Measurements from ENCODE around the gene SLC25A11.

Gene SLC25A11

DNA sequence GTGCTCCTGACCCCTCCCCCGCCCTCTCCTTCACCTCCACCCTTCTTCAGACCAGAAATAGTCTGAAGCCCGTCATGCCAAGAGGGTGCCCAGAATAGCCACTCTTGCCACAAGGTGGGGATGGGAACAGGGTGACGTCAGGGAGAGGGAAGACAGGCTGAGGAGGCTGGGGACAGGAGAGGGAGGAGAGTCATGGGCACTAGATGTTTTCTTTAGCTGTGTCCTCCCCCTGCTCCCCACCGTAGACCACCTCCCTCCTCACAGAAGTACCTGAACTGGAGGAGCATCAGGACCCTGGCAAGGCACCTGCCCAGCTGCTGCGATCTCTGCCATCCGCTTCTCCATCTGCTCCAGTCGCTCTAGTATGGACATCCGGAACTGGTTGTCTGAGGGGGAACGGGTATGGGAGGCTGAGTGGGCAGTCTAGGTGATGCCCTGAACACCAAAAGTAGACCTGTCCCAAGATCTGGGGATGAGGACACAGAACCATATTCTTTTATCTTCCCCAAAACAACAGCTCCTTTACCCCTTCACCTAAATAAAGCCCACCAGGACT lies 34.3 kb upstream of the SLC25A11 start:
- H3K36me3 ChIP-seq (replicated peaks; ENCODE audit: low read depth, low read length): peaks cover 17% of the 10 kb centered on the region

GRCh38 chr17:4973256-4974114 lies 33.6 kb upstream of the SLC25A11 start:
- H3K36me3 ChIP-seq (replicated peaks; ENCODE audit: low read depth, low read length): peaks cover 20% of the 10 kb centered on the region

More for the DNA sequence above, 34.3 kb upstream of the SLC25A11 start:
- H3K9ac ChIP-seq (ENCODE audit: low read length): no peak overlapping the region
- no peak overlapping the region for H3K4me2 ChIP-seq (ENCODE audit: low read length)
- no peaks in the 10 kb centered on the region for H3K9me3 ChIP-seq (ENCODE audit: insufficient read depth, low read length)
- no peak overlapping the region for H3K4me3 ChIP-seq (ENCODE audit: low read length)
- H4K20me1 ChIP-seq (ENCODE audit: insufficient read depth, low read length): no peaks in the 10 kb centered on the region
- H3K27ac ChIP-seq (ENCODE audit: low read length): no peak overlapping the region
- TF ChIP-seq, protein P1, sequence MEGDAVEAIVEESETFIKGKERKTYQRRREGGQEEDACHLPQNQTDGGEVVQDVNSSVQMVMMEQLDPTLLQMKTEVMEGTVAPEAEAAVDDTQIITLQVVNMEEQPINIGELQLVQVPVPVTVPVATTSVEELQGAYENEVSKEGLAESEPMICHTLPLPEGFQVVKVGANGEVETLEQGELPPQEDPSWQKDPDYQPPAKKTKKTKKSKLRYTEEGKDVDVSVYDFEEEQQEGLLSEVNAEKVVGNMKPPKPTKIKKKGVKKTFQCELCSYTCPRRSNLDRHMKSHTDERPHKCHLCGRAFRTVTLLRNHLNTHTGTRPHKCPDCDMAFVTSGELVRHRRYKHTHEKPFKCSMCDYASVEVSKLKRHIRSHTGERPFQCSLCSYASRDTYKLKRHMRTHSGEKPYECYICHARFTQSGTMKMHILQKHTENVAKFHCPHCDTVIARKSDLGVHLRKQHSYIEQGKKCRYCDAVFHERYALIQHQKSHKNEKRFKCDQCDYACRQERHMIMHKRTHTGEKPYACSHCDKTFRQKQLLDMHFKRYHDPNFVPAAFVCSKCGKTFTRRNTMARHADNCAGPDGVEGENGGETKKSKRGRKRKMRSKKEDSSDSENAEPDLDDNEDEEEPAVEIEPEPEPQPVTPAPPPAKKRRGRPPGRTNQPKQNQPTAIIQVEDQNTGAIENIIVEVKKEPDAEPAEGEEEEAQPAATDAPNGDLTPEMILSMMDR (IDR thresholded peaks at IDR 0.05; ENCODE audit: low read depth, low read length): no peak
- no peak for TF ChIP-seq EZH2phosphoT487 (IDR thresholded peaks at IDR 0.05; ENCODE audit: low read depth)
- H3K4me1 ChIP-seq (ENCODE audit: low read length): peaks cover 5% of the 10 kb centered on the region; the same call in 1 of the 2 replicates
- no peaks in the 10 kb centered on the region for H3K27me3 ChIP-seq (ENCODE audit: low read depth, low read length)
- no peaks in the 10 kb centered on the region for H3K79me2 ChIP-seq (ENCODE audit: low read length)
- H2AFZ ChIP-seq (ENCODE audit: low read depth, low read length): no peak overlapping the region

GRCh38 chr17:4972752-4973151 lies 32.9 kb upstream of the SLC25A11 start:
- Histone ChIP-seq H3K9ac (ENCODE audit: low read length) (no peak overlapping the region), H3K27ac (ENCODE audit: low read length) (no peak overlapping the region), H4K20me1 (ENCODE audit: insufficient read depth, low read length) (no peaks in the 10 kb centered on the region)

More at GRCh38 chr17:4973256-4974114, 33.6 kb upstream of the SLC25A11 start:
- no peaks in the 10 kb centered on the region for H4K20me1 ChIP-seq (ENCODE audit: insufficient read depth, low read length)
- no peaks in the 10 kb centered on the region for H3K27me3 ChIP-seq (ENCODE audit: low read depth, low read length)
- H3K27ac ChIP-seq (ENCODE audit: low read length): no peak overlapping the region
- TF ChIP-seq, protein P1 (IDR thresholded peaks at IDR 0.05; ENCODE audit: low read depth, low read length): no peak
- no peak for TF ChIP-seq EZH2phosphoT487 (IDR thresholded peaks at IDR 0.05; ENCODE audit: low read depth)
- H3K79me2 ChIP-seq (ENCODE audit: low read length): peaks cover 2% of the 10 kb centered on the region; the same call in 1 of the 2 replicates
- 0 out of 2 replicates have a peak, but pooled peaks cover under 1% of the 10 kb centered on the region for H3K4me1 ChIP-seq (ENCODE audit: low read length)
- H2AFZ ChIP-seq (ENCODE audit: low read depth, low read length): no peak overlapping the region
- no peak overlapping the region for H3K4me3 ChIP-seq (ENCODE audit: low read length)
- H3K9ac ChIP-seq (ENCODE audit: low read length): no peak overlapping the region
- no peak overlapping the region for H3K4me2 ChIP-seq (ENCODE audit: low read length)
- no peaks in the 10 kb centered on the region for H3K9me3 ChIP-seq (ENCODE audit: insufficient read depth, low read length)

More at GRCh38 chr17:4972752-4973151, 32.9 kb upstream of the SLC25A11 start:
- H3K79me2 ChIP-seq (ENCODE audit: low read length): peaks cover 8% of the 10 kb centered on the region
- H3K9me3 ChIP-seq (ENCODE audit: insufficient read depth, low read length): no peaks in the 10 kb centered on the region
- H3K36me3 ChIP-seq (replicated peaks; ENCODE audit: low read depth, low read length): peaks cover 18% of the 10 kb centered on the region
- 0 out of 2 replicates have a peak, but pooled peaks cover 4% of the 10 kb centered on the region for H3K4me1 ChIP-seq (ENCODE audit: low read length)
- H3K27me3 ChIP-seq (ENCODE audit: low read depth, low read length): no peaks in the 10 kb centered on the region
- TF ChIP-seq, protein P1 (IDR thresholded peaks at IDR 0.05; ENCODE audit: low read depth, low read length): no peak
- no peak for TF ChIP-seq EZH2phosphoT487 (IDR thresholded peaks at IDR 0.05; ENCODE audit: low read depth)
- no peak overlapping the region for H2AFZ ChIP-seq (ENCODE audit: low read depth, low read length)
- no peak overlapping the region for H3K4me3 ChIP-seq (ENCODE audit: low read length)
- no peak overlapping the region for H3K4me2 ChIP-seq (ENCODE audit: low read length)

Measured in OCI-LY3 (cell line).